ENCODE measurements around the gene SORL1. TPM values are rescaled to one million over a fixed set of nuclear protein-coding genes. Genes with fewer than 3 reads are reported as not detected.

Gene SORL1
- total RNA-seq, 2 experiments from 2014 or later: 228 to 411 TPM

- Histone ChIP-seq H3K27ac (ENCODE audit: low read depth, low read length, poor library complexity, severe bottlenecking) (peak overlapping the region; percentile 99), H3K4me3 (ENCODE audit: low read depth, low read length, poor library complexity, severe bottlenecking) (no peak overlapping the region), H4K20me1 (ENCODE audit: insufficient read depth, low read length) (no peaks in the 10 kb centered on the region), H3K4me1 (ENCODE audit: insufficient read depth, low read length, poor library complexity, severe bottlenecking) (peaks cover 65% of the 10 kb centered on the region), H3K36me3 (ENCODE audit: insufficient read depth, low read length) (peaks cover 8% of the 10 kb centered on the region; the same call in 1 of the 2 replicates), H3K79me2 (ENCODE audit: insufficient read depth, low read depth, low read length) (no peaks in the 10 kb centered on the region; the same call in 1 of the 2 replicates), H3K4me2 (ENCODE audit: low read length) (peak overlapping the region; percentile 5; the same call in 1 of the 2 replicates), H2AFZ (ENCODE audit: low read length) (peak overlapping the region; percentile 1; the same call in 1 of the 2 replicates), H3K9me2 (ENCODE audit: insufficient read depth, low read length) (no peaks in the 10 kb centered on the region), H3K9me3 (ENCODE audit: low read length) (no peaks in the 10 kb centered on the region)
- POLR2A ChIA-PET: interaction anchor here (0.5 to 15.2 kb wide), 4 partner anchors 8 to 105 kb away, joined by 3 to 413 read pairs (median 110); partner anchors contain the start of genes SORL1 and SORL1-AS1
- intact Hi-C loops (cut with micrococcal nuclease; ENCODE audit: unreplicated experiment): no loop called here
- CTCF ChIA-PET (ENCODE audit: unreplicated experiment): no interaction called here
- TF ChIP-seq, protein P1, sequence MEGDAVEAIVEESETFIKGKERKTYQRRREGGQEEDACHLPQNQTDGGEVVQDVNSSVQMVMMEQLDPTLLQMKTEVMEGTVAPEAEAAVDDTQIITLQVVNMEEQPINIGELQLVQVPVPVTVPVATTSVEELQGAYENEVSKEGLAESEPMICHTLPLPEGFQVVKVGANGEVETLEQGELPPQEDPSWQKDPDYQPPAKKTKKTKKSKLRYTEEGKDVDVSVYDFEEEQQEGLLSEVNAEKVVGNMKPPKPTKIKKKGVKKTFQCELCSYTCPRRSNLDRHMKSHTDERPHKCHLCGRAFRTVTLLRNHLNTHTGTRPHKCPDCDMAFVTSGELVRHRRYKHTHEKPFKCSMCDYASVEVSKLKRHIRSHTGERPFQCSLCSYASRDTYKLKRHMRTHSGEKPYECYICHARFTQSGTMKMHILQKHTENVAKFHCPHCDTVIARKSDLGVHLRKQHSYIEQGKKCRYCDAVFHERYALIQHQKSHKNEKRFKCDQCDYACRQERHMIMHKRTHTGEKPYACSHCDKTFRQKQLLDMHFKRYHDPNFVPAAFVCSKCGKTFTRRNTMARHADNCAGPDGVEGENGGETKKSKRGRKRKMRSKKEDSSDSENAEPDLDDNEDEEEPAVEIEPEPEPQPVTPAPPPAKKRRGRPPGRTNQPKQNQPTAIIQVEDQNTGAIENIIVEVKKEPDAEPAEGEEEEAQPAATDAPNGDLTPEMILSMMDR (conservative IDR thresholded peaks at IDR 0.05; ENCODE audit: low read length): no peak
- TF ChIP-seq EZH2phosphoT487 (IDR thresholded peaks at IDR 0.05; ENCODE audit: borderline replicate concordance, low read depth, low read length): no peak
- no peak for DNase-seq (ENCODE audit: low spot score)
- BruUV-seq (replicated peaks): no TSS peak
These were observed 14.4 kb upstream of the SORL1 start for GRCh38 chr11:121437686-121438078.

DNA sequence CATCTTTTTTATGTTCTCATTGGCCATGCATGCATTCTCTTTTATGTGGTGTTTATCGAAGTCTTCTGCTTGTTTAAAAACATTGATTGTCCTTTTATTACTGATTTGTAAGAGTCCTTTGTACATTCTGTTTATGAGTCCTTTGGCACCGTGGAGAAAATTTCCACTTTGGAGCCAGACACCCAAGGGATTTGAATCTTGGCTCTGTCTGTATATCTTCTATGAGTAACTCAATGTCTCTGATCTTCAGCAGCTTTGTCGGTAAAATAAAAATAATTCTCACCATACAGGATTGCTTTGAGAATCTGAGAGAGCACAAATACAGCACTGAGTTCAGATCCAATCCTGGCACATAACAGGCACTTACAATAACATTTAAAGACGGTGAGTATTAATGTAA is 12.8 kb upstream of the SORL1 start:
- intact Hi-C loops (cut with micrococcal nuclease; ENCODE audit: unreplicated experiment): no loop called here
- peaks cover 8% of the 10 kb centered on the region; the same call in 1 of the 2 replicates for H3K36me3 ChIP-seq (ENCODE audit: insufficient read depth, low read length)
- H4K20me1 ChIP-seq (ENCODE audit: insufficient read depth, low read length): no peaks in the 10 kb centered on the region
- H3K79me2 ChIP-seq (ENCODE audit: insufficient read depth, low read depth, low read length): peaks cover 7% of the 10 kb centered on the region
- ChIA-PET CTCF (ENCODE audit: unreplicated experiment) (no interaction called here), POLR2A (interaction anchor here (0.6 to 15.2 kb wide), 3 partner anchors 7 to 22 kb away, joined by 3 to 413 read pairs (median 413); partner anchors contain the start of genes SORL1 and SORL1-AS1)
- TF ChIP-seq EZH2phosphoT487 (IDR thresholded peaks at IDR 0.05; ENCODE audit: borderline replicate concordance, low read depth, low read length): no peak
- TF ChIP-seq, protein P1 (conservative IDR thresholded peaks at IDR 0.05; ENCODE audit: low read length): no peak
- H3K4me2 ChIP-seq (ENCODE audit: low read length): no peak overlapping the region
- no peak for DNase-seq (ENCODE audit: low spot score)
- no TSS peak for BruUV-seq (replicated peaks)
- no peak overlapping the region for H3K27ac ChIP-seq (ENCODE audit: low read depth, low read length, poor library complexity, severe bottlenecking)
- H2AFZ ChIP-seq (ENCODE audit: low read length): no peak overlapping the region
- H3K4me1 ChIP-seq (ENCODE audit: insufficient read depth, low read length, poor library complexity, severe bottlenecking): peaks cover 63% of the 10 kb centered on the region
- no peak overlapping the region for H3K4me3 ChIP-seq (ENCODE audit: low read depth, low read length, poor library complexity, severe bottlenecking)
- H3K9me3 ChIP-seq (ENCODE audit: low read length): no peaks in the 10 kb centered on the region
- no peaks in the 10 kb centered on the region for H3K9me2 ChIP-seq (ENCODE audit: insufficient read depth, low read length)

GRCh38 chr11:121439759-121440158 is 12.4 kb upstream of the SORL1 start:
- Histone ChIP-seq H3K4me1 (ENCODE audit: insufficient read depth, low read length, poor library complexity, severe bottlenecking) (peaks cover 63% of the 10 kb centered on the region), H3K4me2 (ENCODE audit: low read length) (no peak overlapping the region), H3K27ac (ENCODE audit: low read depth, low read length, poor library complexity, severe bottlenecking) (no peak overlapping the region), H2AFZ (ENCODE audit: low read length) (no peak overlapping the region), H3K9me2 (ENCODE audit: insufficient read depth, low read length) (no peaks in the 10 kb centered on the region), H3K9me3 (ENCODE audit: low read length) (no peaks in the 10 kb centered on the region), H3K4me3 (ENCODE audit: low read depth, low read length, poor library complexity, severe bottlenecking) (no peak overlapping the region), H3K79me2 (ENCODE audit: insufficient read depth, low read depth, low read length) (peaks cover 11% of the 10 kb centered on the region), H4K20me1 (ENCODE audit: insufficient read depth, low read length) (no peaks in the 10 kb centered on the region), H3K36me3 (ENCODE audit: insufficient read depth, low read length) (peaks cover 8% of the 10 kb centered on the region; the same call in 1 of the 2 replicates)
- ChIA-PET CTCF (ENCODE audit: unreplicated experiment) (no interaction called here), POLR2A (interaction anchor here (14.5 kb wide), 1 partner anchor 8 kb away, joined by 413 read pairs; no protein-coding TSS in a partner anchor)
- intact Hi-C loops (cut with micrococcal nuclease; ENCODE audit: unreplicated experiment): no loop called here
- peak; percentile 7 for DNase-seq (ENCODE audit: low spot score)
- no peak for TF ChIP-seq EZH2phosphoT487 (IDR thresholded peaks at IDR 0.05; ENCODE audit: borderline replicate concordance, low read depth, low read length)
- TF ChIP-seq, protein P1 (conservative IDR thresholded peaks at IDR 0.05; ENCODE audit: low read length): 0 out of 2 replicates have a peak, but pooled peaks have one; percentile 22
- BruUV-seq (replicated peaks): no TSS peak

Data from OCI-LY7 (cell line).